Stimulated activated memory B cell treated with anti-CD40 and anti-IgM and Interleukin-4, amounts not matched to agents 10 μg/mL and 1 μg/mL and 100 μg/mL, for 72 hours (primary cell): Measurements from ENCODE around the gene ADGRF4.
"Not testable (repeated sequence)": the region's sequence is repeated elsewhere in the genome, so short reads cannot be mapped to it uniquely, and the experiment has no call there.

Experiments used
- ATAC-seq: fragments of 150-1000 bp; cut with Tn5 transposase; 2 replicates; pipeline ENCODE4 v1.10.0; 2021
- H3K27ac Mint-ChIP-seq: one replicate; pipeline ENCODE4 v1.8.0; 2022; ENCODE audit warnings: mild to moderate bottlenecking, mixed read lengths
- H3K27me3 Mint-ChIP-seq: one replicate; pipeline ENCODE4 v1.8.0; 2022; ENCODE audit warnings: mixed read lengths
- H3K36me3 Mint-ChIP-seq: one replicate; pipeline ENCODE4 v1.8.0; 2022; ENCODE audit warnings: mixed read lengths
- H3K4me1 Mint-ChIP-seq: one replicate; pipeline ENCODE4 v1.8.0; 2022; ENCODE audit warnings: mixed read lengths
- H3K4me3 Mint-ChIP-seq: one replicate; pipeline ENCODE4 v1.8.0; 2022; ENCODE audit warnings: mild to moderate bottlenecking, moderate library complexity, mixed read lengths
- H3K9me3 Mint-ChIP-seq: one replicate; pipeline ENCODE4 v1.8.0; 2022; ENCODE audit warnings: mixed read lengths

Gene ADGRF4

GRCh38 chr6:47741807-47742206 is 43.4 kb downstream of the ADGRF4 start:
- no peaks in the 10 kb centered on the region for H3K4me1 Mint-ChIP-seq
- H3K27me3 Mint-ChIP-seq = no peaks in the 10 kb centered on the region
- no peak overlapping the region for H3K4me3 Mint-ChIP-seq
- ATAC-seq = no peak
- no peak overlapping the region for H3K27ac Mint-ChIP-seq
- no peaks in the 10 kb centered on the region for H3K36me3 Mint-ChIP-seq
- H3K9me3 Mint-ChIP-seq = peaks cover 7% of the 10 kb centered on the region

- Mint-ChIP-seq H3K9me3 (peaks cover 7% of the 10 kb centered on the region), H3K36me3 (no peaks in the 10 kb centered on the region), H3K27me3 (no peaks in the 10 kb centered on the region), H3K4me1 (no peaks in the 10 kb centered on the region), H3K4me3 (no peak overlapping the region), H3K27ac (no peak overlapping the region)
- ATAC-seq = no peak
These were observed 45.4 kb downstream of the ADGRF4 start for GRCh38 chr6:47743744-47744143.

GRCh38 chr6:47745269-47745668 is 46.9 kb downstream of the ADGRF4 start:
- H3K27ac Mint-ChIP-seq, H3K36me3 Mint-ChIP-seq, H3K4me3 Mint-ChIP-seq, H3K4me1 Mint-ChIP-seq, H3K9me3 Mint-ChIP-seq, H3K27me3 Mint-ChIP-seq, ATAC-seq: not testable (repeated sequence)

- ATAC-seq = no peak
- Mint-ChIP-seq H3K27ac (no peak overlapping the region), H3K27me3 (peaks cover 10% of the 10 kb centered on the region), H3K36me3 (peaks cover 5% of the 10 kb centered on the region), H3K4me1 (no peaks in the 10 kb centered on the region), H3K9me3 (peaks cover 9% of the 10 kb centered on the region), H3K4me3 (no peak overlapping the region)
These were observed 51.4 kb downstream of the ADGRF4 start for GRCh38 chr6:47749757-47750156.

GRCh38 chr6:47752801-47753200 is 54.4 kb downstream of the ADGRF4 start:
- Mint-ChIP-seq H3K4me3 (no peak overlapping the region), H3K9me3 (peaks cover 5% of the 10 kb centered on the region), H3K27me3 (peaks cover 10% of the 10 kb centered on the region), H3K36me3 (peaks cover 5% of the 10 kb centered on the region), H3K4me1 (no peaks in the 10 kb centered on the region), H3K27ac (no peak overlapping the region)
- no peak for ATAC-seq

- H3K27ac Mint-ChIP-seq = no peak overlapping the region
- H3K4me1 Mint-ChIP-seq = no peaks in the 10 kb centered on the region
- no peaks in the 10 kb centered on the region for H3K27me3 Mint-ChIP-seq
- H3K9me3 Mint-ChIP-seq = peaks cover 3% of the 10 kb centered on the region
- no peak for ATAC-seq
- no peak overlapping the region for H3K4me3 Mint-ChIP-seq
- H3K36me3 Mint-ChIP-seq = no peaks in the 10 kb centered on the region
These were observed 61.0 kb downstream of the ADGRF4 start for GRCh38 chr6:47759364-47759763.

GRCh38 chr6:47762502-47762901 is 64.1 kb downstream of the ADGRF4 start:
- H3K27ac Mint-ChIP-seq = no peak overlapping the region
- H3K4me3 Mint-ChIP-seq = no peak overlapping the region
- no peaks in the 10 kb centered on the region for H3K36me3 Mint-ChIP-seq
- H3K9me3 Mint-ChIP-seq = no peaks in the 10 kb centered on the region
- peaks cover 8% of the 10 kb centered on the region for H3K27me3 Mint-ChIP-seq
- no peak for ATAC-seq
- no peaks in the 10 kb centered on the region for H3K4me1 Mint-ChIP-seq

GRCh38 chr6:47766445-47766844 is 68.1 kb downstream of the ADGRF4 start:
- H3K4me1 Mint-ChIP-seq = no peaks in the 10 kb centered on the region
- H3K36me3 Mint-ChIP-seq = no peaks in the 10 kb centered on the region
- H3K27me3 Mint-ChIP-seq = peaks cover 29% of the 10 kb centered on the region
- no peak overlapping the region for H3K27ac Mint-ChIP-seq
- ATAC-seq = no peak
- no peak overlapping the region for H3K4me3 Mint-ChIP-seq
- peaks cover 4% of the 10 kb centered on the region for H3K9me3 Mint-ChIP-seq

- H3K36me3 Mint-ChIP-seq = no peaks in the 10 kb centered on the region
- H3K9me3 Mint-ChIP-seq = peaks cover 4% of the 10 kb centered on the region
- no peak overlapping the region for H3K4me3 Mint-ChIP-seq
- no peak overlapping the region for H3K27ac Mint-ChIP-seq
- H3K4me1 Mint-ChIP-seq = no peaks in the 10 kb centered on the region
- H3K27me3 Mint-ChIP-seq = peaks cover 29% of the 10 kb centered on the region
- ATAC-seq = no peak
These were observed 68.7 kb downstream of the ADGRF4 start for GRCh38 chr6:47767102-47767501.

- ATAC-seq = no peak
- H3K36me3 Mint-ChIP-seq = no peaks in the 10 kb centered on the region
- H3K4me3 Mint-ChIP-seq = no peak overlapping the region
- H3K27me3 Mint-ChIP-seq = peaks cover 29% of the 10 kb centered on the region
- H3K9me3 Mint-ChIP-seq = peaks cover 4% of the 10 kb centered on the region
- H3K27ac Mint-ChIP-seq = no peak overlapping the region
- H3K4me1 Mint-ChIP-seq = no peaks in the 10 kb centered on the region
These were observed 71.6 kb downstream of the ADGRF4 start for GRCh38 chr6:47769982-47770381.
